Stimulated activated CD8-positive, alpha-beta memory T cell treated with anti-CD3 and anti-CD28 coated beads, Interleukin-4, amount 100 ng/mL, for 1 hour (primary cell): ENCODE results near the gene SLIT3.

ENCODE experiments used
- DNase-seq, 2 donors: peaks; one replicate each; pipeline ENCODE4 v3.0.0-alpha.2; 2020; ENCODE audit warnings: low read depth in 2 of 2, low spot score in 1 of 2

SLIT3 gene

DNA sequence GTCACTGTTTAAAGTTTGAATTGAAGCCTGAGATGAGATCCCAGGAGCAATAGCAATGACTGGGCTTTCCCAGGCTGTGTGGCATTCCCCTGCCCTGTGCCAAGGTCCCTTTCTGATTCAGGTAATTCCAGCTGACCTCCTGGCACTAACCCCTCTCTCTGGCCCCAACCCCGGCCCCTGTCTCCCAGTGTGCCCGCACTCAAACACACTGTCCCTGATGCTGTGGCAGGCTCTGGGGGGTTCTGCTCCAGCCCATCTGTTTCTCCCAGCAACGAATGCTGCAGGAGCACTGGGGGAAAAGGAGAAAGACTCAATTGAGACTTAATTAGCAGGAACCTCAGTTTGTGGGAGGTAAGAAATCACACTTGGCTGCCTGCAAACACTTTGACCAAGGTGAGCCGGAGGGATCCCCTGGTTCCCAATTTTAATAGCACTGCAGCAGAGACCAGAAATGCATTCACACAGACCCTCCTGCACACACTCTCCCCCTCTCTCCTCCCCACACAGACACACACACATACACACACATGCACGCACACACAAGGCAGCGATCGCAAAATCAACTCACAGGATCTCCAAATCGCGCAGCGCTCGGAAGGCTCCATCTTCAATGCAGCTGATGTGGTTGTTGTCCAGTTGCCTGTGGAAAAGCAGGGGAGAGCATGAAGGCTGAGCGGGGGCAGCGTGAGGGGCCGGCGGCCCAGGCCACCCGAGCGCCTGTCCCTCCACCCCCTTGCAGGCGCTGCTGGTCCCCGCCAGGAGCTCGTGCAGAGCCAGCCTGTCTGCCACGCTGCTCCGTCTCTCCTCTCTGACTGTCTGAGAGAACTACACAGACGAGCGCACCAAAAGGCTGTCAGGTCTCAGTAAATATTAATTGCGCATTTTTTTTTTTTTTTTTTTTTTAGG lies 456.7 kb downstream of the SLIT3 start:
- no peak for DNase-seq

DNA sequence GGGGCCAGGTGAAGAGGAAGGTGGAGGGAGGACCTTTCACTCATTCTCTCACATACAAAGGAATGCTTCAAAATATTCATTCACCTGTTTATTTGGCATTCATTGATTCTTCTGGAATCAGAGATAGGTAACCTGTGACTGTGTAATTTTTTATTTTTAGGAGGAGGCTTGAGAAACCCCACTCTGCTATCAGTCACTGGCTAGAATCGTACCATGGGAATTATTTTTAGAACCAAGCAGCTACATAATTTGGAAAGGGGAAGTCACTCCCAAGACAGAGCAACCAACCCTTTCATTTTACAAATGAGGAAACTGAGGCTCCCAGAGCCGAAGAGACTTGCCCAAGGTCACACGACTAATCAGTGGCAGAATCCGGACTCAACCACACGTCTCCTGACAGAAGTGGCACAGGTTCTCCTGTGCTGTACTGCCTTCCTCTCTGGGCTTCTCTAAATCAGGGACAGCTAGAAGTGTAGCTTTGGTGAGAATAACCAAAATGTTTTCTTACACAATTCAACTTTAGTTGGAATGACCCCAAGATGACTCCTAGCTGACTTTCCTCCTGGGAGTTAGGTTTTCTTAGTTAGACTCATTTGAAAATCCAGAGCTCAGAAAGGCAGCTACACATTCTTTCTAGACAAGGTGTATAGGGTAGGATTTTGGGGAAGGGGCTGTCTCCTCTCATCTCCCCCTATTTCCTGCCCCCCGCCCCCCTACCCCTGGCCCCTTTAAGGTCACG lies 457.5 kb downstream of the SLIT3 start:
- no peak for DNase-seq

DNA sequence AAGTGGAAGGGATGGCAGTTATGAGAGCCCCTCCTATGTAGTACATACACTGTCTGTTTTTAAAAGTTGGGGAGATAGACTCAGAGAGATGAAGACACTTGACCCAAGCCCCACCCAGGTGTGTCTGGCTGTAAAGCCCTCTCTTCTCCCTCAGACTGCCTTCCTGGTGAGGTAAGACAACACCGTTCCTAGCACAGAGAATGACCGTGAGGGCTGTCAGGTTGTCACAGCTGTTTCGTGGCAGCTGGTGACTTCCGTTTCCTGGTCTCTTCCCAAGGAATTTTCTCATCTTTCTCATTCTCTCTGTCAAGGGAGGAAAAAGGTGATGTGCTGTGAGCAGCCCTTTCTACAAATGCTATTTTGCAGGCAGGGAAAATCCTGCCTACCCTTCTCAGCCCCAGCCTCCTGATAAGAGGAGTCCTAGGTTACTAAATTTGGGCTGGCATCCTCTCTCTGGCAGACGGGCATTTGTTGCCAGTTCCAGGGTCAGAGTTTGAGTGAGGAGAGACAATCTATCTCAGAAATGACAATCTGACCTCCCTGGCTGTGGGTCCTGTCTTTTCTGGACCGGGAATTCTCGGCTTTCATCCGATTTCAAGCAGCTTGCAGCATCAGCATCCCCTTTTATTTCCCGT lies 458.3 kb downstream of the SLIT3 start:
- no peak for DNase-seq

DNA sequence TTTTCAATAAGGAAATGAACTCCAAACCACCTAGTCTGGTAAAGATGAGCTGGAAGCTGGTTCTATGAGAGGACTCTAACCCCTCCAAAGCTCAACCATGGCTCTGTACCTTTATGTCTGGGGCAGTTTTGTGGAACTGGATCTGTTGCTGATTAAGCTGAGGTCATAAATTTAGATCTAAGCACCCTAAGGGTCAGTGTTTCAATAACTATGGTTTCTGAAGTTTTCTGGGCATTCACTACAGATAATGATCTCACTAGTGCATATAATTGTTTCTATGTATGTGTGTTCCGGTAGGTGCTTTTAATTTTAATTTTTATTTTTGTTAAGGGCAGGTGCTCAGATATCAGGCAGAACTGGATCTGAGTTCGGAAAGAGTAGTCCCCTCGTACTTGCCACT lies 463.1 kb downstream of the SLIT3 start:
- no peak for DNase-seq

DNA sequence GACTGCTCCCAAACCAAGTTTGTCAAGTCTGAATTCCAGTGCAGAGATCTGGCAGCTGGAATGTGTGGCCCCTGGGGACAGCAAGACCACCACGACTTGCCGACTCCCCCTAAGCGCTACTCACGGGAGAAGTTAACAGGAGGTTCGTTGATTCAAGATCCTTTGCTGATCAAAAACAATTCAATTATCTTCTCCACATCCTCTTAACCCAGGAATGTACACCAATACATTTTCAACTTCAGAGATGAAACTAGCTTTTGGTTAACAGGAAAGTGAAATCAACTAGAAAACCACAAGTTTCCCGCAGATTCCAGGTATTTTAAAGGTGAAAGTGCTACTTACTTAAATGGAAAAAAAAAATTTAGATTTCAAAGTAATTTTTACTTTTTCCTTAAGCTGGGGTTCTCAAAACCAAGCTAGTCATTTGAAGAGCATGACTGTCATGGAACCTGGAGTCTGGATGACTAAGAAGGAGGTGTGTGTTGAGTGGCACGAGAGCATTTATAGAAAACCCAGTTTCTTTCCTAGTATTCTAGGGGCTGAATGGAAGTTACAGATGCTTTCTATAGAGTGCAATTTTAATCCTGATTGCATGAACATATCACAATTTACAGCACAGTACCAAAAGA lies 464.2 kb downstream of the SLIT3 start:
- DNase-seq, result no peak

DNA sequence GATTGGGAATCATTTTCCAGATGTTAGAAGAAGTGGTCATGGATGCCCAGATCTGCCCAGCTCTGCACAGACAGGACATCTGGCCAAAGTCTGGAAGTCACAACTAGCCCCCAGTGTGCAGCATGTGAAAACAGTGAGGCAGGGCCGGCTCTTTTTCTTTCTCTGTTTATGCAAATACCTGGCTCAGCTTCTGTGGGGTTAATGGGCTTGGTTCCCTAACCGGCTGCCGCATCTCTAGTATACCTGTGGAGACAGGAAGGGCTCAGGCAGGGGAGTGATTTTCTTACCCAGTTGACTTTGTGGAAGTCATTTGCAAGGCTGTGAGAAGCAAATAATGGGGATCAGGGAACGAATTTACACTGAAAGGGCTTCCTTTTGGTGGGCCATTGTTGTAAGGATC lies 467.0 kb downstream of the SLIT3 start:
- no peak for DNase-seq

DNA sequence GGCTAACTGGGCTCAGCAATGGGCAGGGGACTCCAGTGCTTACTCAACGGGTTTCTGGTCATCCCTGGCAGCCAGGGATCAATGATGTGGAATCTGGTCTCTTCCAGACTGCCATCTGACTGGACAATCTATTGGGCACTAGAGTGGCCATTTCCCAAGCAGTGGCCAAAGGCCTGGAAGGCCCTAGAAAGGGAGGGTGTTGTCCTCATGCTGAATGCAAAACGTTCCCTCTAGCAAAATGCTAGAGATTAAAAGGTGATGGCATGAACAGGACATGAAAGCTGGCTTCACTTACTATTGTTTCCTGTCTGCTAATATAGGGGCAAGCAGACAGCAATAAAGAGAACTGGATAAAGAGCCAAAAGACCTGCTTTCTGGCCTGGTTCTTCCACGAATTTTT lies 467.6 kb downstream of the SLIT3 start:
- no peak for DNase-seq

DNA sequence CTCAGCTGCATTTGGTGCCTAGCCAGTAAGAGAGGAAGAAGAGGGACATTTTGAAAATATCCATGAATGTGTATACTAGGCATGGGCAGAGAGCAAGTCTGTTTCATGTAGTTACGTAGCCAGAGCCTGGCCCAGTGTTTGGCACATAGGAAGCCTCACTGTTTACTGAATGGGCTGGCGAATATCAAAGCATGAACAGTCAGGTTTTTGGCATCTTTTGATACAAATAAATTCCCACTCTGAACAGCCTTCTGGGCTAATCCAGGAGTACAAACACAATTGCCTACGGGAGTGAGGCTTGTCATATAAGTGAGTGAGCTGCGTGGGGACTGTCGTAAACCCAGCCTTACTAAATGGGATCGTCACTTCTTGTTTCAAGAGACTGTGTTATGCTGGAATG lies 468.6 kb downstream of the SLIT3 start:
- DNase-seq, result no peak

DNA sequence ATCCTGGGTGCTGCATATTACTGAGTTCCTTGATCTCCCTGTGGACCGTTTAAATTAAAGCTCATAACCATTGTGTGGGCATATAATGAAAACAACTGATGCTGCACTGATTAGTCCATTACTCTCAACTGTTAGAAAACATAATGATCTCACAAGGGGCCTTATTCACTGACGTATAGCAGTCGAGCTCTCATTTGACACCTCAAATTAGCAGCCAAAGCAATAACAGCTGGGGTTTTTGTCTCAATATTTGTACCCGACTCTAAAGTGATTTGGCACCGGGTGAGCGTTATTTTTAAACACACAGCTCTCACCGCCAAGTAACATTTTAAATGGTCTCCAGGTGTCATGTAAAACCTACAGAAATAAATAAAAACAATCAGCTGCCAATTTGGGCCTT lies 469.6 kb downstream of the SLIT3 start:
- DNase-seq, result no peak

DNA sequence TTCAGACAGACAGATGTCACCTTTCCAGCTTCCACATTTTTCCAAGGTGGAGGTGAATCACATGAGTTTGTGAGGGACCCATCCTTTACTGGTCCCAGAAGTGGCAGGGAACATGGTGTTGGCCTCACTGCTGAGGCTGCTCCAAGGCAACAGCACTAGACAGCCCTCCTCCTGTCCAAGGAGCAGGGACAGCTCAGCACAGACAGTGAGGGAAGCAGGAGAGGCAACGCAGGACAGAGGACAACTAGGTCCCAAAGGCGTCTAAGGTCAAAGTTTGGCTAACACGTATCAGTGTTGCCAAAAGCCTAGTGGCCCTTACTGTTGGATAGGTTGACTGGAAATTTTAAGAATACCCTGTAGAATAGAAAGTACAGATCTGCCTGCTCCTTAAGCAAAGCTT lies 470.1 kb downstream of the SLIT3 start:
- DNase-seq, result no peak

DNA sequence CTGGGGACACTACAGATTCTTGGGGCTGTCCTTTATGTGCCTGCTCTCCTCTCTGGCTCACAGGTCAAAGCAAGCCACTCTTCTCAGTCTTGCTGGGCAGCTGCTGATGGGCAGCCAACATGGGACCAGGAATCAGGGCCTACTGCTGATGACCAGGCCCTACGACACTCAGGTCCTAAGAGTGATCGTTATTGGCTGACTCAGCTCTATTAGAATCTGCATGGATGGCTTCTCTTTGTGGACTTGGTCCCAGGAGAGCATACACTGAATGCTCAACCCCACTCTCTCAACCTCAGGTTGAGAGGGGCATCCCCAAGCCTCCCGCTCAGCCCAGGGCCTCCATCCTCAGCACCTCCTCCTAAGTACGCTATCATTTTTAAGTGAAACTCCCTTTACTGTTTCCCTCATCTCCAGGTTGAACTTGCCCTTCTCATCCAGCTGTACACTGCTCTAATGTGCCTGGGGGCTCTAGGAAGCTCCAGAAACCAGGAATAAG lies 471.0 kb downstream of the SLIT3 start:
- no peak for DNase-seq

DNA sequence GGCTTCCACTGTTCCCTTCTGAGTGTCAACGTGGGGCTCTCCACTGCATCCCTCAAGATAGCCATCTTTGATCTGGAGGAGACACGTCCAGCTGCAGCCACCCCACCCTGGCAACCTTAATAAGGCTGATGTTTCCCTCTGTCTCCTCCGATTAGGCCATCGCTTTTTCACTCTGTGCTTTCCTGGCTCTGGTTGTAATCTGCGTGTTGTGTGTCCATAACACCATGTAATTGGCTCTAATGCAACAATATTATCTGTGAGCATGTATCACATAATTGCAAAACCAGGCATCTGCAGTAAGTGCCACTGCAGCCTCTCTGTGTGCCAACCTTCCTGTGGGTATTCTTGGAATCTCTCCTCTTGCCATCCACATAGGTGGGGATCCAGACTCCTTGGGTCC lies 471.9 kb downstream of the SLIT3 start:
- no peak for DNase-seq

DNA sequence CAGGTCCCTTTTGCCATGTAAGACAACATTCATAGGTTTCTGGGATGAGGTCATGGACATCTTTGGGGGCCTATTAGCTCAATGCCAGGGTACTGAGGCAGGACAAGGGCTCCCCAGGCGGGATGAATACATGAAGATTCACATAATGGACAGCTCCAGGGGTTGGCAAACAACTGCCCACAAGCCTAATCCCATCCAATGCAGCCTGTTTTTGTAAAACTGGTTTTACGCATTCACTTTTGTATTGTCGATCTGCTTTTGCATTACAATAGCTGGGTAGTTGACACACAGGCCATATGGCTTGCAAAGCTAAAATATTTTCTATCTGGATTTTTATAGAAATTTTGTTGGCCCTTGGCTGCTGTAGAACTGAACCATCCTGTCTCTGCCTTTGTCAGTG lies 473.3 kb downstream of the SLIT3 start:
- DNase-seq, result no peak

DNA sequence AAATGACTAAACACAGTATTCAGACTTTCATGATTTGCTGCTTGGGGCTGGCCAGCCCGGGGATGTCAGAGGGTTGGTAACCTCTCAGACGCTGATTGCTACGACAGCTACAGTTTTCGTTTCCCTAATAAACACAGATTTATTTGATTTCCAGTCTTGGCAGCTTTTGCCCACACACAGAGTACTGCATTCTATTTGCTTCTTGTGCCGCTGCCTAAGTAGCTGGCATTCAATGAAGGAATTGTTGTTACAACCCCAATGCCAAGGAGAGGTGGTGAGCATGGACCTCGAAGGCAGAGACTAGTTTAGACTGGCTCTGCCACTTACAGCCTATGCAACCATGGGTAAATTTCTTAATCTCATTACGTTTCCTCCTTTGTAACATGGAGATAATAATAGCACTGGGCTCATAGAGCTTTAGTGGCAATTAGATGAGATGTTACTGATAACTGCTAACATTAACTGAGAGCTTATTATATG lies 474.7 kb downstream of the SLIT3 start:
- DNase-seq, result no peak

DNA sequence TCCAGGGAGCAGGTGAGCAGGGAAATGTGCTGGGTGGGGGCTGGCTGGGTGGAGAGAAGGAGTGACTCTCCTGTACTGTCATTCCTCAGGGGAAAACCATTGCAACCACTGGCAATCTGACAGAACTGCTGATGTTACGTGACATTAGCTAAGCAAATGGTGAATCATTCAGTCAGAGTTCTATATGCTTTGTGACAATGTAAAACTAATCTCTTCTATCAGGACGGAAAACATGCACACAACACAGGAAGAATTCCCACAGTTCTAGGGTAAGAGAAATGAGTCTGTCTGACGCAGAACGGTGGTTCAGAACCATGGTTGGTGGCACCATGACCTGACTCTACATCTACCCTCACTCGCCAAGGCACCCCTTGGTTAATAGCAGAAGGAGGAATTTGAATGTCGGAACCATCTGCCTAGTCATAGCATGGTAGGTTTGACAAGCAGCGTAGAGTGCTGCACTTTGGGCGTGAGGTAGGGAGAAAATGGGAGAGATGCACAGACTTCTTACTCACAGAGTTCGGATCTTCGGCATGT lies 478.1 kb downstream of the SLIT3 start:
- DNase-seq, result no peak

DNA sequence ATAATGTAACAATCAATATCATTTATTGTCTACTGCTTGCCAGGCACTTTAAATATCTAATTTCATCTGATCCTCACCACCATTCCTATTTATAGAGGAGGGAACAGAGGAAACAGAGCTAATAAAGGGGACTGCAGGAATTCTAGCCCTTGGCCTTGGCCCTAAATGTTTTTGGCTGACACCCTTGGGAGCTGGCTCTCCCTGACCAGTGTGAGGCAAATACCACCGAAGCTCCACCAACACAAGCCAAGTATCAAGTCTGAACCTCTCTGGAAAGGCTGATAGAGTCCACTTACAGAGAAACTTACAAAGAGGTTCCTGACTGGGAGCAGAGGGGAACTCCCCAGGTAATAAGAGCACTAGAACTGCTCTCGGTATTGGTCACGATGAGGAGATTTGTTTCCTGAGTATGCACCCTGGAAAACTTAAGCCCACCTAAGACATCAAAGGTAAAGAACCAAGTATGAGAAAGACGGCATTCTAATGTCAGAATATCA lies 478.6 kb downstream of the SLIT3 start:
- no peak for DNase-seq

DNA sequence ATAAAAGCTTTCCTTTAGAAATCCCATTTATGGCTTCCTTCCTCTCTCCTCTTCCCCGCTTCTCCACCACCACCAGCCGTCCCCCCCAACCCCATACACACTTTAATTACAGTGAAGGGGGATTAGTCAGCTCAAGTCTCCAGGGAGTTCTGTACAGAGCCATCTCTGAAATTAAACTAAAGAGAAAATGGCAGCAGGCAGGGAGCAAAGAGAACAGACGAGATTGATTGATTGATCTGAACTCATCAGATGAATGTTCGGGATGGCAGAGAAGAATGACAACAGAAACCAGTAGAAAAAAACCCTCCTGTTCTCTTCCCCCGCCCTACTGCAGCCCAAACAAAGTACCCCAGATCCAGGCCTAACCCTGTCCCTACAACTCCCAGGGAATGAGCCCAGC lies 480.1 kb downstream of the SLIT3 start:
- no peak for DNase-seq

DNA sequence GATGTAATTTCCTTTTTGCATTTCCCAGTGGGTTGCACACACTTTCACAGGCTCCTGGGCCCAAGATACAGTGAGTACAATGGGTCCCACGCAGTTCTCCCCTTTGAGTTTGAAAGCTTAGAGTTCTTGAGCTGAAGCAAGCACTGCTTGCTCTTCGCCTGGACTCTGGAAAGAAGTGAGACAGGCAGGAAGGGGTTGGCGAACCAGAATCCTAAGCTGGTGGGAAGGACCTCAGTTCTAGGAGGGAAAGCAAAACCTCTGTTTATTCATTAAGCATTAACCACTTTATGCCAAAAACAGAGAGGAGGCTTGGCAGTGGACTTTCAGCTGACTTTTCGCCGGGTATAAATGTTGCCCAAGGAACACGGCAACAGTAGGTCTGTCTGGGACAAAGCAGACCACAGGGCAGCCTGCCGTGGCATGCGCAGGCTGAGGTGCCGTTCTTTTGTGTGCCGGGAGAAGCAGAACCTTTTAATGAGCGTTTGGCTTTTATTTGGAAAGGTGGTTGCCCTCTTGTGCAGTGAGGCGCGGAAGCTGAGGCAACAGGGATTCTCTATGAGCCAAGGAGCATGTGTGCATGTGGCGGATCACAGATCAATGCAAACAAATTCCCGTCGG lies 481.8 kb downstream of the SLIT3 start:
- DNase-seq, result no peak

DNA sequence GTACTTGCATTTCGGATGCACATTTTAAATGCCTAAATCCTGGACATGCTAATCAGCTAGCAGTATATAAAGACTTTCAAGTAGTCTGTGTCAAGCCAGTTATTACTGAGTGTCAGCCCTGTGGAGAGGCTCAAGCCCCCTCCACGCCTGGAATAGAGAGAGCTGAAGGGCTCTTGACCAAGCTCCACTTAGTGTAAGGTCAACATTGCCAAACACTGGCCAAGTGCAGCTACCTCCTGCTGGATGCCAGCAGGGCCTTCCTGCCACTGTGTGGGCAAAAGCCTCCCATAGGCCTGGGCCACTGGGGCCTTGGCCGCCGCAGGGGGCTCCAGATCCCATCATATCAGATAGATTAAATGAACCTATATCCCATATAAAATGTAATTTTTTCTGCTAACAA lies 482.4 kb downstream of the SLIT3 start:
- DNase-seq, result no peak

DNA sequence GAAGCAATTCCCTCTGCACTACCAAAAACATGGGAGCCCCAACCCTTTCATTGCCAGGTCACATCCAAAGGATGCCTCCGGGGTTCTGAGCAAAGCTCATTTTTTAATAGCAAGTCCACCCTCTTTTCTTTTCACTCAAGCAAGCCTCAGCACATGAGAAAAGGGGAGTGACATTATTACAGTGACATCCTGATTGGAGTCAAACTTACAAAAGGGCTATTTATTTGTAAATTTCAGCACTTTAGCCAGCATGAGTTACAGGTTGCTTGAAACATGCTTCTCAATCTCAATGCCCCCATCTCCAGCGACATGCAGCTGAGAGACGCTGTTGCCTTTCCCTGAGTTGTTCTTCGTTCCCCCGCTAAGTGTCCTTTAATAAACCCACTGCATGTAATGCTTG lies 483.3 kb downstream of the SLIT3 start:
- no peak for DNase-seq
